GM18511 (cell line): Measurements from ENCODE around the gene DNM3.
"Not testable (repeated sequence)": the region's sequence is repeated elsewhere in the genome, so short reads cannot be mapped to it uniquely, and the experiment has no call there.

ENCODE experiments used
- ATAC-seq: cut with Tn5 transposase; IDR thresholded peaks from one replicate; pipeline ENCODE4 v1.9.1; 2021; ENCODE audit warnings: mild to moderate bottlenecking, moderate library complexity; ENCODE audit not compliant: unreplicated experiment

The DNM3 gene

DNA sequence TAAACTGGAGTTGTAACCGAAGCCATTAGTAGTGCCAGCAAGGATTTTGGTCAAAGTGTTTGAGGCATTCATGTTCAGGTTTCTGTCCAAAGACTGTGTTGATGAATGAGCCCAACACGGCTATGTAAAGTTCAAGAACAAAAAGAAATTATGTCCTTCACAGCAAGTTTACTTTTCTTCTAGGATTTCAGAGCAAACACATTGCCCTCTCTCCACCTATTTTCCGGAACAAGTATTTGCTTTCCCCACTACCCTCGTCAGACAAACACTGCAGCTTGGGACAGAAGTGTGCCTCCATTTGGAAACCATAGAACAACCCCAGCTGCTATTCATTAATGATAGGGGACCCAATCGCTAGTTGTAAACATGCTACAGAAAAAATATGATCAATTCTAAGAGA lies 427.8 kb downstream of the DNM3 start:
- ATAC-seq, result no peak

DNA sequence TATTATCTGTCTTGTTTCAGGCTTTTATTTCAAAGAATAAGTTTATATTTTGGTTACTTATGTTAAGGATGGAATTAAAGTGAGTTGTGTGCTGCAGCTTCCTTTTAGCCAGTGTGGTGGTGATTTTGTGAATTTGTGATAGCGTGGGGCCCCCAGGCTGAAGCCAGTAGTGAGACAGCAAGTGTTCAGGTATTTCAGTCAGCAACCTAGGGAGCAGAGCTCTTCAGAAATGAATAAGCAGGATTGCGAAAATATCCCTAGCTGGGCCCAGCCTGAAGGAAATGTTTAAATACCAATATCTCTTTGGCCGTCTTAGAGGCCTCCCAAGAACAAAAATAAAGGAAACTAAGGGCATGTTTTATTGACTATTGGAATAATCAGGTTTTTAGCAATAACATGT lies 428.3 kb downstream of the DNM3 start:
- no peak for ATAC-seq

DNA sequence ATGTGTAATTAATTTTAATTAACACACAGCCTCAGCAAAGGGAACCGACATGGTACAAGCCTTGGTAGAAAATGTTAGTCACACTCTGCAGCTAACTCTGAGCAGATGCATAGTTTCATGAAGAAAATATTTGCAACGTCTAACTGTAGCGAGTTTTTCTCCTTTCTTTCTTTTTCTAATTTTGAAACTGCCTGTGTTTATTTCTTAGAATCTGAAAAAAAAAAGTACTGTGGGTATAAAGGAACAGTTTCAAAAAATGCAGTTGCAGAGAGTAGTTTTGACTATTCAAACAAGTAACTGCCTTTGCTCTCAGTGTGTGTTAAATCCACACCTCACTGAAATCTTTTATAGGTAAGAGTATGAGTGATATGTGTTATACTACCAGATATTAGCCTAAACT lies 429.3 kb downstream of the DNM3 start:
- ATAC-seq, result no peak

DNA sequence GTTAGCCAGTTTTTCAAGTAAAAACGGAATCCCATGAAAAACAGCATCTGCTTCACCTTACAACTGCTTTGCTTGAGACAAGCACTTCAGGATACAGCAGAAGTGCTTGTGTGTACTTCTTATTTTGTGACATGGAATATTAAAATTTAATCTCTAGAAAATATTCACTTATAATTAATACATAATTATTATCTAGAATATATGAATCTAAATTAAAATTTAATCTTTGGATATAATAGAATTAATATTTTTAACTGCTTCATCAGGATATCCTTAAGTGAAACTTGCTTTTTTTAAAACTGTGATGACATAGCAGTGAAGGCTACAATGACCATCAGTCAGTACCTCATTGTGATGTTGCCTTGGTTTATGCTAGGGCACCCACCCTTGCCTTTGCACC lies 430.8 kb downstream of the DNM3 start:
- no peak for ATAC-seq

DNA sequence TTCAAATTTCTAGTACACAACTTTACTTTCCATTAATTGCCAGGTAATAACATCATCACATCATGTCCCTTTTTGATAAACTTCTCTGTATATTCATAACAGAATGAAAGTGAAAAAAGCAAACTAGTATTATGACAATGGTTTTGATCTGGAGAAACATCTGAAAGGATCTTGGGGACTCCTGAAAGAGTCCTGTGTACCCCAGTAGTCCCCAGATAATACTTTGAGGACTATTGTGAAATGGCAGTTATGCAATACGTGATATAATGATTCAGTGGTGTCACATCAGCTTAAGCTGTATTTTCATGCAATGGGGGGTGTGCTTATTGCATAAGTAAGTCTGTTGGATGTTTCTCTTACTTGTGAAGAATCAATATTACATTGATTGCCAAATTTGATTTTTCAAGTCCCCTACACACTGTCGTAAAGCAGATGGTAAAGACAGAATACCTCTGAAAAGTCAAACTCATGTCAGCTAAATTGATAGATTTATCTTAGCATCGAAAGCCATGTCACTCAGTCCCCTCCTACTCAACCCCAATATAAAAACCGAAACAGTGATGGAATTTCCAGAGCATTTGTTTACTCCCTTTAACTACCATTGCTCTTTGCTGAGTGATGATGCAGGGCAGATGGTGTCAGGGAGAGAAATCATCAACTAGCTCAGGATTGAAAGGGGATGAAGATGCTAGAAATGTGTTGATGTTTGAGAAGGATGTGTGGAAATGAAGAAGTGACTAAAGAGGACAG lies 432.5 kb downstream of the DNM3 start:
- no peak for ATAC-seq

DNA sequence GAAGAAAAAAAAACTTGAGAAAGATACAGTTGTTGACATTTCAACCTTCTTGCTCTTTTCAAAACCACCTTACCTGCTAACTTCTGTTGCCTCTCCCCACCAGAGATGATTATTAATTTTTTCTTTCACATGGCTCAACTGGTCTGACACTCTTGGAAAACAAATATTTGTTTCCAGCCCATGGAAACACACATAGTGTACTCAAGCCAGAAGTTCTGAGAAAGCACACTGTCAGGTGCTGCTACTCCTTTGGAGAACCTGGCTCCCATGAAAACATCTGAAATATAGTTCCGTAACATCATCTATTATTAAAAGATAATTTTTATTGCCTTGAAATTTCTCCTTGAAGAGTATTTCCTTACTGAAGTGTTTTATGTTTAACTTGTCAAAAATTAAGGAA lies 434.2 kb downstream of the DNM3 start:
- ATAC-seq, result no peak

DNA sequence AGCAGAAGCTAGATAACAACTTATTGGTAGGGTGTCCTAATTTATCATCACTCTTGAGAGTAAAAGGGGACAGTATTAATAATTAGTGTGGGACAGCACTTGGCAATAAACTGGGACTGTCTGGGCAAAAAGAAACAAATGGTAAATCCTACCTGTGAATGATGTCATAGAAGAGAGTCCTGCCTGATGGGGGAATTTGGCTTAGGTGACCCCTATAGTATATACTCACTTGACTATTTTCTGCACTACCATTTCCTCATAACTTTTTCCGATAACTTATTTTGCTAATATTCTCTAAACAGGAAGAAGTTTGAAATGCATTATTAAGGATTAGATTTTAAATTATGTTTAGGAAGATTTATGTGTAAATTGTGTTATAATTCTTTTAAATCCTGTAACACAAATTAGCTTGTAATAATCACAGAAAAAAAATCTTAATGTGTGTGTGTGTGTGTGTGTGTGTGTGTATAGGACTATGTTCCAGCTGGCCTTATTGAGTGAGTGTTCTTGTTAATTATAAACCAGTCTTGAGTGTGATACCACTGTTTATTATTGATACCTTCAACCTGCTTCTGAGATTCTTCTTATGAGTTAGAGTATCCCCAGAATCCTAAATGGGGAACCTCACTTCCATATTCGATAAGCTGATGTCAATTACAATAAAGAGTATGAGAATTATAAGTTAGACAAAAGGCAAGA lies 435.0 kb downstream of the DNM3 start:
- ATAC-seq, result no peak

DNA sequence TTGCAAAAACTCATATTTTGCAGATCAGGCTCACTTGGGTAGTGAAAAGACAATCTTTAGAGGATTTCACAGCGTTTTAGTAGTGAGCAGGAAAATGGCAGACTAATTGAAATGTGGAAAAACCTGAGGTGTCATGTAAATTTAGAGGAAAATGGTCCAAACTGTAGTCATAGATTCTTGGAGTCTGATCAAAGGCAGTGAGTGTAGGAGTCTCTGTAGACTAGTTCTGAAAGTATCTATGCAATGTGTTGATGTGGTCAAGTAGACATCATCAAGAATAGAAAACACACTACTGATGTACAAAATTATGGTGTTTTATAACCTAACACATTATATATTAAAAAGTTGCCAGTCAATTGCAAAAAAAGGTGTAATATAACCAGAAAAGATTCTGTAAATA lies 436.0 kb downstream of the DNM3 start:
- no peak for ATAC-seq

DNA sequence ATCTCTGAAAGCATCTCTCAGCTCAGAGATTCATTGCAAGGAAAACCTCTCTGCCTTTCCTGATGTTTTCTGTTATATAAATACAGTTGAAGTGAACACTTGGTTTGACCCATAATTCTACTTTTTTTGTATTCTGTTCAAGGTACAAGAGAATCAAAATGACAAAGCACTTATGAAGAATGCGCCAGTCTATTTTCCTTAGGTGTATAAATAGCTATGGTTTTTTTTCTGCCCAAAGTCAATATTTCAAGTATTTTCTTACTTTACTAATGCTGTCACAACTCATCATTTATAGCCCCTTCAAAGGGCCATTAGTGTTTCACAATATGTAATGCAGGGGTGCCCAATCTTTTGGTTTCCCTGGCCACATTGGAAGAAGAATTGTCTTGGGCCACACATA lies 436.7 kb downstream of the DNM3 start:
- ATAC-seq, result no peak

DNA sequence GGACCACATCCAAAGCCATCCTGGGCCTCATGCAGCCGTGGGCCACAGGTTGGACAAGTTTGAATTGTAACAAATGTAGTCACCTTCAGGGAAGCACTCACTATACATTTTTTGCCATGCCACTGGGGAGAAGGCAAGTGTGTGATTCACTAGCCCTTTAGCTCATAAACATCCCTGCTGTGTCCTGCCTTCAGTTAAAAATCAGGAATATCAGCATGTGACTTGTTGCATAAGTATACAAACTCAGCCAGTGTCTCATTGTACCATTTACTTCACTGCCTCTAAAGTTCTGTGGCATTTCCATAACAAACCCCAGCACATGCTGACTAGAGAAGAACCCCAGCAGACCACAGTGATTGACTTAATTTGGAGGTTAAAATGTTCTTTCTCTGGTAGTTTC lies 437.2 kb downstream of the DNM3 start:
- no peak for ATAC-seq

DNA sequence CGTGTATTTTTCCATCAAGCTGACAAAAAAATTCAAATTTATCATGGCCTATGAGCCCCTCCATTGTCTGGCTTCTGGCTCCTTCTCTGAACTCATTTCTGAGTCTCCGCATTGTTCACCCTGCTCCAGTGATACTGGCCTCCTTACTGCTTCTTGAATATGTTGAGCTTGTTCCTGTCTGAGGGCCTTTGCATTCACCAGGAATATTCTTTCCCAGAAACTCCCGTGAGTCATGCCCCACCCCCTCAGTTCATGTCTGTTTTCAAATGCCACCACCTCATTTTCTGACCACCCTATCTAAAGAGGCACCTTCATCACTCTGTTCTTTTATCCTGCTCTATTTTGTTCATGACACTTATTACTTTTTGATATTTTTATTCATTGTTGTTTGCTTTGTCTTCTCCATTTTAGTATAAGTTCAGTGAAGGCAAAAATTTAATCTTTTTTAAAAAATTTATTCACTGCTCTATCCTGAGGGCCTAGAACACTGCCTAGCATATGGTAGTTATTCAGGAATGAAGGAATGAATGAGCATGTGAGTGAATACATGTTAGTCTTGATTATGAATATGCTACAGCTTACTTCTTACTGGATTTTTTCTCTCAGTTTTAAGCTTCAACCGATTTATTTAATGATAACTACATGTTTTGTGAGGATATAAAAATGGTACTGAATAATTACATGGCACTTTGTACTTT lies 438.8 kb downstream of the DNM3 start:
- ATAC-seq, result no peak

DNA sequence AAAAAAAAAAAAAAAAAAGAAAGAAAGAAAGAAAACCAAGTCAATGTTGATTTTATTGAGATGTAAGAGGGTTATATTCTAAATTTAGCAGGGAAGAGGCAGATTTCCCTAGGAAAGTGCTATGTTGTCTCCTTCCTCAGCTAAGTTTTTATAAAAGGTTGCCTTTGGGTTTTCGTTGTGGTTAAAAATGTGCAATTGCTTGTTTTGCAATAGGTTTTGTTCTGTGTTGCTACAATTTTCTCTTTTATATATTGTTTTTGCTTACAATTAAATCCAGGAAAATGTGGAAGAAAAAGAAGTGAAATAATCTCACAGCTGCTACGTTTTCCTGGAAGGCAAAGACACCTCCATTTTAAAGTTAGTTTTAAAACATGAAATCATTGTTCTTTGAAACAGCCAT lies 442.5 kb downstream of the DNM3 start:
- ATAC-seq, result no peak

DNA sequence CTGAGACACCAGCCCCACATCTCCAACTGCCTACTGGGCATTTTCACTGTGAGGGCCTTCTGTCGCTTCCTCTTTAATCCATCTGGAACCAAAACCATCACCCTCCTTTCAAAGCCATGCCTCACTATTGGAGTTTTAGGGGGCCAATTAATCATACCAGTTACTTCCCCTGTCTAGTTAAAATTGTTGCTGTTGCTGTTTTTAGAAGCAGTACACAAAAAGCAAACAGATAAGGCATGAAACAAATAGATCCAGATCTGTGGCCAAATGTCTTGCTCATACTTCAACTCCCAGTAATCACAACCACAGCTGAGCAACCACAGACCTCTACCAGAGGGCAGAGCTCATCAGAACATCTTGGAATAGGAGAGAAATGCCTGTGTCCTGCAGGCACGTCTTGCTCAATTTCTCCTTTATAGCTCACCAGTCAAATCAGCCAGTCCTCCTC lies 445.4 kb downstream of the DNM3 start:
- no peak for ATAC-seq

DNA sequence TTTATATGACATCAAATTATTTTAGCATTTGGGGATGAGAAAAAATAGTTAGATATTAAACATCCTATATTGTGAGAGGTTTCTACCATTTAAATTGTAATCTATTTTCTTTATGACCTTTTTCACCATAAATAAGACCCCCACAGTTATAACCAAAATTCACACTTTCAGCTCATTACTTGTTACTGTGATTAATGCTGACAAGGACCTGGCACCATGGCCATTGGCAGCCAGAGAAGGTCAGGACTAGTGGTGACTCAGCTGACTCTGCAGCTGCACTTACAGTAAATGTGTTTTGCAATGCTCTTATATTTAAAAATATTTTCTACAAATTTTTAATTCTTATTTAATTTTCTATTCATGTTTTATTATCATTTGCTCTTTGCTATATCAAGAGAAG lies 445.9 kb downstream of the DNM3 start:
- ATAC-seq, result no peak

DNA sequence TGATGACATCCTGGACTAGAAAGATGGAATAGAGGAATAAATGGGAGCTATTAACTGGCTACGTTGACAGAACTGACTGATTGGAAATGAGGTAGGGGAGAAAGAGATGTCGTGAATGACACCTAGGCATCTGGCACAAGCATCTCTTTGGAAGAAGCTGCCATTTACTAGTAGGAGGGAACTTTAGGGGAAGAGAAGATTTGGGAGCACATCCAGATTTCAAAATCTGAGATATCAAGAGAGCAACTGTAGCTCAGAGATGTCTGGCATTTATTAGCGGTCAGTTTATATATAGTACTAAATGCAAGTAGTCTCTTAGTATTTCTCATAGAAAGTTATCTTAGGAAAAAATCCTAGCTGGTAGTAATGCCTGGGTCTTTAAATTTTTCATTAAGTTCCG lies 447.3 kb downstream of the DNM3 start:
- no peak for ATAC-seq

DNA sequence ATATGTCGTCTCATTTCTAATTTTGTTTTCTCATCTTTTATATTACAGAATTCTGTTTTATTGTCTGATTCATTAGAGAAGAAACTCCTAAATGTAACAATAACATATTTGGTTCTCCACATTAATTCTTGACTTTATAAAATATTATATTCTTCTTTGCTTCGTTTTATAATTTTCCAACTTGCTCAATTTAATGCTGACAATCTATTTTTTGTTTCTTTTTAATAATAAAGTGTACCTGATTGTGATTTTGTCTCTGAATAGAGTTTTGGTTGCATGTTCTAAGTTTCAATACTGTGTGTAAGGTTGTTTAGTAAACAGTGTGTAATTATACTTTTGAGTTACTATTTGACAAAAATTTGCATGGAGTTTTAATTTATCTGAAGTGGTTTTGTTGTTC lies 448.1 kb downstream of the DNM3 start:
- no peak for ATAC-seq

DNA sequence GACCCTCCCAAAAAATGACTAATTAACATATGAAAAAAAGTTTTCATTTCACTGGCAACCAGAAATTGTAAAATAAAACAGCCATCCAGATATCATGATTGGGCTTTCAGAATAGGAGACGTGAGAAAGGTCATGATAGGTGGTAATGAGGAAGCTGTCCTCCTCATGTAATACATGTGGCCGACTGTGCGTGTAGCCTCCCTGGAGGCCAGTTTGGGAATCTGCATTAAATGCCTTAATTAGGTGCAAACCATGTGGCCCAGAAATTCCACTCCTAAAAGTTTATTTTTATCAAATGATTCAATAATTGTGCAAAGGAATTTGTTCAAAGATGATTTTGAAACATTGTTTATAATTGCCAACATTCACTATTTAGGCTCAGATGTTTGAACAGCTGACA lies 451.5 kb downstream of the DNM3 start:
- ATAC-seq, result no peak

DNA sequence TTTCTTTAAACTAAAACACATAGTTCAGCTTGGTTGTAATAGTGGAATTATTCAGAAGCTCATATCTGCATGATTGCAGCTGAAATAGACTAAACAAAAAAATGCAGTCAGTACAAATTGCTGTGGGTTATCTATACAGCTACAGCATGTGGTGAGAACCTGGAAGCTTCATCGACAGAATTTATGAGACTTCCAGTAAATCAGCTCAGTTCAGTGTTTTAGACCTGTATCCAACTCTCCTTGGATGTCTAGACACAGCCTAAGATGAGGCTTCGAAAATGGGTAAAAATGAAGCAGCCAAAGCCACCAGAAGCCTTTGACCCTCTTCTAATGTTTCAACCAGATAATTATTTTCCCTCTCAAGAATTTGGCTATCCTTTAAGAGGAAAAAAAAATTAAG lies 452.1 kb downstream of the DNM3 start:
- no peak for ATAC-seq

DNA sequence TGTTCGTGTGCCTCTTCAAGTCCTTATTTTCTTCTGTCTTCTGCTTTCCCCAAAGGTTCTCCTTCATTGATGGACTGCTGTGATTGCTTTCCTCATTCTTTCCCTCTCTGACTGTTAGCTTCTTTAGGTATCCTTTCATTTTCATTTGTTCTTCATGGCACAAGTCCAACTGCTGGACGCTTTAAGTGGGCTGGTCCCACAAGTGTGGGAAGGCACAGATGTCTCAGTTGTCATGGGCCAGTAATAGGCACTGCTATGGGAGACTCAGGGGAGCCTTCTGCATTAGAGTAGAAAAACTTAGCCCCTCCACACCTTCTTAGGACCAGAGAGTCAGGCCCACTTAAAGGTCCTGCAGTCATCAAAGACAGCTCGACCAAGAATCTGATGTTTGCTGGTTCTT lies 456.8 kb downstream of the DNM3 start:
- no peak for ATAC-seq

DNA sequence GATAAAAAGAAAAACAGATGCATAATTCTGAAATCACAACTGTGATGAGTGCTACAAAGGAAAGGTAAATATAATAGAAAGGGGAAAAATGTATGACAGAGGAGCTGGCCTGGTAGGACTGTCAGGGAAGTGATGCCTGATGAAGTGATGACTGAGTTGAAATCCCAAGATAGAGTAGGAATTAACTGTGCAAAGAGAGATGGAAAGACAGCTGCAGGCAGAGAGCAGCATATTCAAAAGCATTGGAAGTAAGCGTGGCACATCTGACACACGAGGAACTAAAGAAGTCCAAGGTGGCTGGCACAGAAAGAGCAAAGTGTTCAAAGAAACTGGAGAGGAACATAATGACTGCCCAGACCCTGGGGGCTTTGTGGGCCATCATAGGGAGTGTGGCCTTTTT lies 457.6 kb downstream of the DNM3 start:
- ATAC-seq, result no peak

DNA sequence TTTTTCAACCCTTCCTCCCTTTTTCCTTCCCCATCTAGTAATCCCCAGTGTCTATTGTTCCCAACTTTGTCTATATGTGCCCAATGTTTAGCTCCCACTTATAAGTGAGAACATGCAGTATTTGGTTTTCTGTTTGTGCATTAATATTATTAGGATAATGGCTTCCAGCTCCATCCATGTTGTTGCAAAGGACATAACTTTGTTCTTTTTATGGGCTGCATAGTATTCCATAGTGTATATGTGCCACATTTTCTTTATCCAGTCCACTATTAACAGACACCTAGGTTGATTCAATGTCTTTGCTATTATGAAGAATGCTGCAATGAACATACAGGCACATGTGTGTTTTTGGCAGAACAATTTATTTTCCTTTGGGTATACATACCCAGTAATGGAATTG lies 458.2 kb downstream of the DNM3 start:
- no peak for ATAC-seq

DNA sequence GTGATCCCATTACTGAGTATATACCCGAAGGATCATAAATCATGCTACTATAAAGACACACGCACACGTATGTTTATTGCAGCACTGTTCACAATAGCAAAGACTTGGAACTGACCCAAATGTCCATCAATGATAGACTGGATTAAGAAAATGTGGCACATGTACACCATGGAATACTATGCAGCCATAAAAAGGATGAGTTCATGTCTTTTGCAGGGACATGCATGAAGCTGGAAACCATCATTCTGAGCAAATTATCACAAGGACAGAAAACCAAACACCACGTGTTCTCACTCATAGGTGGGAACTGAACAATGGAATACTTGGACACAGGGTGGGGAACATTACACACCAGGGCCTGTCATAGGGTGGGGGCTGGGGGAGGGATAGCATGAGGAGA lies 466.2 kb downstream of the DNM3 start:
- ATAC-seq, result not testable (repeated sequence)
